GM23338 (cell line): ENCODE data around the gene GMPPB. TPM values are rescaled to one million over a fixed set of nuclear protein-coding genes. Genes with fewer than 3 reads are reported as not detected.
"Not testable (repeated sequence)": the region's sequence is repeated elsewhere in the genome, so short reads cannot be mapped to it uniquely, and the experiment has no call there.

Source experiments
- ATAC-seq: fragments of 200-7000 bp; cut with Tn5 transposase; 3 replicates; pipeline ENCODE4 v1.9.1; 2020
- DNase-seq: peaks from one replicate; pipeline ENCODE4 v3.0.0-alpha.2; 2015; ENCODE audit warnings: low spot score
- H2AFZ ChIP-seq: fragments of 200-600 bp; sonication (generic); 2 replicates; pipeline ENCODE4 v1.8.0; 2016; ENCODE audit warnings: antibody characterized with exemption, mild to moderate bottlenecking, moderate library complexity
- H3F3A ChIP-seq: fragments of 200-600 bp; sonication (generic); replicated peaks from 2 replicates; pipeline ENCODE4 v1.8.0; 2017; ENCODE audit warnings: antibody characterized with exemption, mixed run types, low read depth
- H3K27ac ChIP-seq: fragments of 200-600 bp; sonication (generic); 2 replicates; pipeline ENCODE4 v1.6.1; 2016; ENCODE audit warnings: low read depth
- H3K27me3 ChIP-seq: fragments of 200-600 bp; sonication (generic); 2 replicates; pipeline ENCODE4 v1.8.0; 2016; ENCODE audit warnings: mild to moderate bottlenecking, mixed run types, moderate library complexity; ENCODE audit not compliant: insufficient read depth
- H3K36me3 ChIP-seq: fragments of 200-600 bp; sonication (generic); 2 replicates; pipeline ENCODE4 v1.8.0; 2016; ENCODE audit warnings: mild to moderate bottlenecking; ENCODE audit not compliant: insufficient read depth
- H3K4me1 ChIP-seq: fragments of 200-600 bp; sonication (generic); 2 replicates; pipeline ENCODE4 v1.8.0; 2016; ENCODE audit warnings: mild to moderate bottlenecking, moderate library complexity; ENCODE audit not compliant: insufficient read depth
- H3K4me2 ChIP-seq: fragments of 200-600 bp; sonication (generic); 2 replicates; pipeline ENCODE4 v1.7.1; 2017; ENCODE audit warnings: mixed run types
- H3K4me3 ChIP-seq: fragments of 200-600 bp; sonication (generic); 2 replicates; pipeline ENCODE4 v1.6.1; 2016; ENCODE audit warnings: mixed run types
- H3K79me2 ChIP-seq: fragments of 200-600 bp; sonication (generic); replicated peaks from 2 replicates; pipeline ENCODE4 v1.8.0; 2017; ENCODE audit warnings: mild to moderate bottlenecking; ENCODE audit not compliant: insufficient read depth
- H3K9me2 ChIP-seq: fragments of 200-600 bp; sonication (generic); 2 replicates; pipeline ENCODE4 v1.8.0; 2017; ENCODE audit not compliant: insufficient read depth
- H4K20me1 ChIP-seq: fragments of 200-600 bp; sonication (generic); replicated peaks from 2 replicates; pipeline ENCODE4 v1.8.0; 2017; ENCODE audit warnings: mild to moderate bottlenecking; ENCODE audit not compliant: insufficient read depth
- H3K27ac Mint-ChIP-seq: 2 replicates; pipeline ENCODE4 v1.8.0; 2020; ENCODE audit warnings: inconsistent platforms, mild to moderate bottlenecking, moderate library complexity, mixed read lengths
- H3K27me3 Mint-ChIP-seq: 3 replicates; pipeline ENCODE4 v1.8.0; 2022; ENCODE audit warnings: low read depth, mild to moderate bottlenecking, moderate library complexity, mixed read lengths, inconsistent platforms; ENCODE audit not compliant: insufficient read depth, poor library complexity
- H3K36me3 Mint-ChIP-seq: 3 replicates; pipeline ENCODE4 v1.8.0; 2021; ENCODE audit warnings: low read depth, mild to moderate bottlenecking, inconsistent platforms, moderate library complexity, mixed read lengths
- H3K4me1 Mint-ChIP-seq: 3 replicates; pipeline ENCODE4 v1.8.0; 2020; ENCODE audit warnings: mild to moderate bottlenecking, inconsistent platforms, mixed read lengths
- H3K4me3 Mint-ChIP-seq: 3 replicates; pipeline ENCODE4 v1.8.0; 2021; ENCODE audit warnings: moderate library complexity, mild to moderate bottlenecking, inconsistent platforms, mixed read lengths
- H3K9me3 Mint-ChIP-seq: 3 replicates; pipeline ENCODE4 v1.8.0; 2020; ENCODE audit warnings: moderate library complexity, mild to moderate bottlenecking, inconsistent platforms, mixed read lengths
- POLR2AphosphoS5 ChIP-seq: IDR thresholded peaks from 2 replicates; pipeline ENCODE4 v1.6.1; 2016; ENCODE audit warnings: antibody characterized with exemption, low read depth
- STAT1 ChIP-seq: IDR thresholded peaks from one replicate; pipeline ENCODE4 v1.6.1; 2016; ENCODE audit warnings: antibody characterized with exemption; ENCODE audit not compliant: unreplicated experiment
- ZNF114 ChIP-seq: fragments of 250-450 bp; sonication (Bioruptor Pico); IDR thresholded peaks from 2 replicates; pipeline ENCODE4 v1.5.0; 2020; ENCODE audit warnings: mild to moderate bottlenecking, moderate library complexity
- ZNF331 ChIP-seq: fragments of 250-450 bp; sonication (Bioruptor Pico); IDR thresholded peaks from 2 replicates; pipeline ENCODE4 v1.5.0; 2020; ENCODE audit warnings: low read depth, mild to moderate bottlenecking, moderate library complexity
- polyA plus RNA-seq: library from polyadenylated mRNA; unstranded; fragments of >200 nt; fragmentation: Nextera tagmentation; extraction: Ambion mirVana; gene quantifications from 2 replicates; pipeline ENCODE4 v1.2.1, GENCODE V29; 2016
- total RNA-seq: library from RNA; depleted of rRNA; stranded (reverse); fragments of >200 nt; shearing (Covaris generic); gene quantifications from 2 replicates; pipeline ENCODE4 v1.2.3, GENCODE V29; 2014
- TF ChIP-seq, protein P1 (sequence below): fragments of 250-450 bp; sonication (Bioruptor Pico); IDR thresholded peaks from 2 replicates; pipeline ENCODE4 v1.5.0; 2020; ENCODE audit warnings: mild to moderate bottlenecking, moderate library complexity
- TF ChIP-seq, protein P2 (sequence below): IDR thresholded peaks from one replicate; pipeline ENCODE4 v1.6.1; 2018; ENCODE audit warnings: antibody characterized with exemption; ENCODE audit not compliant: unreplicated experiment

GMPPB gene
- total and polyA plus RNA-seq, 2 experiments from 2014 or later, result 10.2 to 36.1 TPM

DNA sequence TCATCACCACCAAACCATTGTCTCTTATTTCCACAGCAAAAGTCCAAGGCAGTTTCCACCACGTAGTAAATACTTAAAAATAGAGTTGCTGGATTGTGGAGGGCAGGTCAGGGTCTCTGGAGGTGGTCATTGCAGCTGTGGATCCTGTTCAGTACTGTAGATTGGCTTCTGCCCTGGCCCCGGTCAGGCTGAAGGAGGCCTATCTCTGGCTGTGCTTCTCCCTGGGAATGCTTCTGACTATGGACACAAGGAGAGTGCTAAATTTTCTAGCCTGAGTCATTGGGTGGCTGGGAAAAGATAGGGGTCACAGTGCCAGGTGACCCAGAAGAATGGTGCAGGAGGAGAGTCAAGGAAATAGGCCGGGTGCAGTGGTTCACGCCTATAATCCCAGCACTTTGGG, 26.3 kb upstream of the GMPPB start:
- peaks cover 15% of the 10 kb centered on the region for H4K20me1 ChIP-seq
- no peak overlapping the region for H3K27ac Mint-ChIP-seq

DNA sequence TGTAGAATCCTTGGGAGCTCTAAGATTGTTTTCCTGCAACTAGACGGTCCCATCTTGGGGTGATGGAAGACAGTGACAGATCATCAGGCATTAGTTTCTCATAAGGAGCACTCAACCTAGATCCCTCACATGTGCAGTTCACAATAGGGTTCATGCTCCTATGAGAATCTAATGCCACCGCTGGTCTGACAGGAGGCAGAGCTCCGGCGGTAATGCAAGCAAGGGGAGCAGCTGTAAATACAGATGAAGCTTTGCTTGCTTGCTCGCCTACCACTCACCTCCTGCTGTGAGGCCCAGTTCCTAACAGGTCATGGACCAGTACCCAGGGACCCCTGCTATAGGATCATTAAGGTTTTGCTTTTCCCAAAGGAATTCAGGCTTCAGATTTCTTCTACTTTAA, 25.1 kb upstream of the GMPPB start:
- not testable (repeated sequence) for DNase-seq, H2AFZ ChIP-seq, H3K27me3 ChIP-seq, H3K4me1 ChIP-seq, H3K27me3 Mint-ChIP-seq, H3K9me2 ChIP-seq, ATAC-seq, H3K4me2 ChIP-seq, H3K27ac Mint-ChIP-seq, H3F3A ChIP-seq, H3K36me3 ChIP-seq, H3K4me1 Mint-ChIP-seq, H3K4me3 ChIP-seq, H3K9me3 Mint-ChIP-seq, H3K27ac ChIP-seq, H3K36me3 Mint-ChIP-seq, H3K4me3 Mint-ChIP-seq
- peaks cover 51% of the 10 kb centered on the region for H3K79me2 ChIP-seq
- peaks cover 19% of the 10 kb centered on the region for H4K20me1 ChIP-seq

More for the DNA sequence above, 26.3 kb upstream of the GMPPB start:
- Histone ChIP-seq H2AFZ (no peak overlapping the region), H3K27ac (no peak overlapping the region), H3K4me2 (no peak overlapping the region), H3K4me1 (no peaks in the 10 kb centered on the region), H3F3A (0 out of 2 replicates have a peak, but pooled peaks cover 4% of the 10 kb centered on the region), H3K4me3 (no peak overlapping the region), H3K27me3 (no peaks in the 10 kb centered on the region), H3K79me2 (peaks cover 54% of the 10 kb centered on the region), H3K36me3 (no peaks in the 10 kb centered on the region), H3K9me2 (no peaks in the 10 kb centered on the region)
- TF ChIP-seq STAT1, result no peak
- Mint-ChIP-seq H3K36me3 (0 out of 3 replicates have a peak, but pooled peaks cover 2% of the 10 kb centered on the region), H3K9me3 (no peaks in the 10 kb centered on the region), H3K27me3 (no peaks in the 10 kb centered on the region), H3K4me1 (no peaks in the 10 kb centered on the region; the same call in 2 of the 3 replicates), H3K4me3 (no peak overlapping the region)
- ATAC-seq, result no peak
- no peak for DNase-seq

DNA sequence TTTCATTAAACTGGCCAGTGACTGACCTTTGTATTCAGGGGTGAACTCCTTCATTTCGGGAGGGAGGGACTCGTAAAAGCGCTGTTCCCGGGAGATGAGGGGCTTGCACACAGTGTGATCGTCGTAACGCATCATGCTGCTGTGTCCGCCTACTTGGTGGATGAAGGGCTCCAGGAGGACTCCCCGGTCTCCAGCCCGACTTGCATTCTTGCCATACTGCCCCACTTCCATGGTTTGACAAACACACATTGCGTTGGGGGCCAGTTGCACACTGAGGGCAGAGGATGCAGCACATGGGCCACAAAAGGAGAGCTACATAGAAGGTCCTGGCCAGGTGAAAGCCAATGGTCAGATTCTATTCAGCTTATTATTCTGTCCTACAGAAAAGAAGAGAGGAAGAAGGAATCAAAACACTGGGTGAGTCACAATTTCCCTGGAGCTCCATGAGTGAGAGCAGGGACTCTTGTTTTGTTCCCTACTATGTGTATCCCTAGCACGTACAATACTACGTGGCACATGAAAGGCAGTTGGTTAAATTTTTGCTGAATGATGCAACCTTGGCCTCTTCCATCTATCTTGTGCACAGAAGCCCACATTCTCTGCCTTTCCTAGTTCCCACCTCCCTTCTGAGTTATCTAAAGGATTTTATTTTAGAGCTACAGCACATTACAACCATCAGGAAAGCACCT, 24.2 kb upstream of the GMPPB start:
- Mint-ChIP-seq H3K36me3 (peaks cover 5% of the 10 kb centered on the region; the same call in 1 of the 3 replicates), H3K27ac (peak overlapping the region; percentile 68; the same call in 1 of the 2 replicates), H3K4me3 (no peak overlapping the region), H3K27me3 (no peaks in the 10 kb centered on the region), H3K9me3 (no peaks in the 10 kb centered on the region), H3K4me1 (no peaks in the 10 kb centered on the region; the same call in 2 of the 3 replicates)
- H3K4me3 ChIP-seq, result no peak overlapping the region
- H3K27ac ChIP-seq, result peak overlapping the region; percentile 47
- 0 out of 2 replicates have a peak, but pooled peaks cover 4% of the 10 kb centered on the region for H3F3A ChIP-seq
- H3K36me3 ChIP-seq, result no peaks in the 10 kb centered on the region
- H2AFZ ChIP-seq, result no peak overlapping the region
- H3K9me2 ChIP-seq, result no peaks in the 10 kb centered on the region
- no peaks in the 10 kb centered on the region for H3K27me3 ChIP-seq
- H3K79me2 ChIP-seq, result peaks cover 42% of the 10 kb centered on the region
- H3K4me2 ChIP-seq, result no peak overlapping the region
- H4K20me1 ChIP-seq, result peaks cover 17% of the 10 kb centered on the region
- H3K4me1 ChIP-seq, result no peaks in the 10 kb centered on the region
- ATAC-seq, result no peak
- DNase-seq, result no peak
- TF ChIP-seq, protein P1, sequence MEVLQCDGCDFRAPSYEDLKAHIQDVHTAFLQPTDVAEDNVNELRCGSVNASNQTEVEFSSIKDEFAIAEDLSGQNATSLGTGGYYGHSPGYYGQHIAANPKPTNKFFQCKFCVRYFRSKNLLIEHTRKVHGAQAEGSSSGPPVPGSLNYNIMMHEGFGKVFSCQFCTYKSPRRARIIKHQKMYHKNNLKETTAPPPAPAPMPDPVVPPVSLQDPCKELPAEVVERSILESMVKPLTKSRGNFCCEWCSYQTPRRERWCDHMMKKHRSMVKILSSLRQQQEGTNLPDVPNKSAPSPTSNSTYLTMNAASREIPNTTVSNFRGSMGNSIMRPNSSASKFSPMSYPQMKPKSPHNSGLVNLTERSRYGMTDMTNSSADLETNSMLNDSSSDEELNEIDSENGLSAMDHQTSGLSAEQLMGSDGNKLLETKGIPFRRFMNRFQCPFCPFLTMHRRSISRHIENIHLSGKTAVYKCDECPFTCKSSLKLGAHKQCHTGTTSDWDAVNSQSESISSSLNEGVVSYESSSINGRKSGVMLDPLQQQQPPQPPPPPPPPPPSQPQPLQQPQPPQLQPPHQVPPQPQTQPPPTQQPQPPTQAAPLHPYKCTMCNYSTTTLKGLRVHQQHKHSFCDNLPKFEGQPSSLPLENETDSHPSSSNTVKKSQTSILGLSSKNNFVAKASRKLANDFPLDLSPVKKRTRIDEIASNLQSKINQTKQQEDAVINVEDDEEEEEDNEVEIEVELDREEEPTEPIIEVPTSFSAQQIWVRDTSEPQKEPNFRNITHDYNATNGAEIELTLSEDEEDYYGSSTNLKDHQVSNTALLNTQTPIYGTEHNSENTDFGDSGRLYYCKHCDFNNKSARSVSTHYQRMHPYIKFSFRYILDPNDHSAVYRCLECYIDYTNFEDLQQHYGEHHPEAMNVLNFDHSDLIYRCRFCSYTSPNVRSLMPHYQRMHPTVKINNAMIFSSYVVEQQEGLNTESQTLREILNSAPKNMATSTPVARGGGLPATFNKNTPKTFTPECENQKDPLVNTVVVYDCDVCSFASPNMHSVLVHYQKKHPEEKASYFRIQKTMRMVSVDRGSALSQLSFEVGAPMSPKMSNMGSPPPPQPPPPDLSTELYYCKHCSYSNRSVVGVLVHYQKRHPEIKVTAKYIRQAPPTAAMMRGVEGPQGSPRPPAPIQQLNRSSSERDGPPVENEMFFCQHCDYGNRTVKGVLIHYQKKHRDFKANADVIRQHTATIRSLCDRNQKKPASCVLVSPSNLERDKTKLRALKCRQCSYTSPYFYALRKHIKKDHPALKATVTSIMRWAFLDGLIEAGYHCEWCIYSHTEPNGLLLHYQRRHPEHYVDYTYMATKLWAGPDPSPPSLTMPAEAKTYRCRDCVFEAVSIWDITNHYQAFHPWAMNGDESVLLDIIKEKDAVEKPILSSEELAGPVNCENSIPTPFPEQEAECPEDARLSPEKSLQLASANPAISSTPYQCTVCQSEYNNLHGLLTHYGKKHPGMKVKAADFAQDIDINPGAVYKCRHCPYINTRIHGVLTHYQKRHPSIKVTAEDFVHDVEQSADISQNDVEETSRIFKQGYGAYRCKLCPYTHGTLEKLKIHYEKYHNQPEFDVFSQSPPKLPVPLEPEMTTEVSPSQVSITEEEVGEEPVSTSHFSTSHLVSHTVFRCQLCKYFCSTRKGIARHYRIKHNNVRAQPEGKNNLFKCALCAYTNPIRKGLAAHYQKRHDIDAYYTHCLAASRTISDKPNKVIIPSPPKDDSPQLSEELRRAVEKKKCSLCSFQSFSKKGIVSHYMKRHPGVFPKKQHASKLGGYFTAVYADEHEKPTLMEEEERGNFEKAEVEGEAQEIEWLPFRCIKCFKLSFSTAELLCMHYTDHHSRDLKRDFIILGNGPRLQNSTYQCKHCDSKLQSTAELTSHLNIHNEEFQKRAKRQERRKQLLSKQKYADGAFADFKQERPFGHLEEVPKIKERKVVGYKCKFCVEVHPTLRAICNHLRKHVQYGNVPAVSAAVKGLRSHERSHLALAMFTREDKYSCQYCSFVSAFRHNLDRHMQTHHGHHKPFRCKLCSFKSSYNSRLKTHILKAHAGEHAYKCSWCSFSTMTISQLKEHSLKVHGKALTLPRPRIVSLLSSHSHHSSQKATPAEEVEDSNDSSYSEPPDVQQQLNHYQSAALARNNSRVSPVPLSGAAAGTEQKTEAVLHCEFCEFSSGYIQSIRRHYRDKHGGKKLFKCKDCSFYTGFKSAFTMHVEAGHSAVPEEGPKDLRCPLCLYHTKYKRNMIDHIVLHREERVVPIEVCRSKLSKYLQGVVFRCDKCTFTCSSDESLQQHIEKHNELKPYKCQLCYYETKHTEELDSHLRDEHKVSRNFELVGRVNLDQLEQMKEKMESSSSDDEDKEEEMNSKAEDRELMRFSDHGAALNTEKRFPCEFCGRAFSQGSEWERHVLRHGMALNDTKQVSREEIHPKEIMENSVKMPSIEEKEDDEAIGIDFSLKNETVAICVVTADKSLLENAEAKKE (CRISPR knock-in tag), result no peak
- TF ChIP-seq, protein P2, sequence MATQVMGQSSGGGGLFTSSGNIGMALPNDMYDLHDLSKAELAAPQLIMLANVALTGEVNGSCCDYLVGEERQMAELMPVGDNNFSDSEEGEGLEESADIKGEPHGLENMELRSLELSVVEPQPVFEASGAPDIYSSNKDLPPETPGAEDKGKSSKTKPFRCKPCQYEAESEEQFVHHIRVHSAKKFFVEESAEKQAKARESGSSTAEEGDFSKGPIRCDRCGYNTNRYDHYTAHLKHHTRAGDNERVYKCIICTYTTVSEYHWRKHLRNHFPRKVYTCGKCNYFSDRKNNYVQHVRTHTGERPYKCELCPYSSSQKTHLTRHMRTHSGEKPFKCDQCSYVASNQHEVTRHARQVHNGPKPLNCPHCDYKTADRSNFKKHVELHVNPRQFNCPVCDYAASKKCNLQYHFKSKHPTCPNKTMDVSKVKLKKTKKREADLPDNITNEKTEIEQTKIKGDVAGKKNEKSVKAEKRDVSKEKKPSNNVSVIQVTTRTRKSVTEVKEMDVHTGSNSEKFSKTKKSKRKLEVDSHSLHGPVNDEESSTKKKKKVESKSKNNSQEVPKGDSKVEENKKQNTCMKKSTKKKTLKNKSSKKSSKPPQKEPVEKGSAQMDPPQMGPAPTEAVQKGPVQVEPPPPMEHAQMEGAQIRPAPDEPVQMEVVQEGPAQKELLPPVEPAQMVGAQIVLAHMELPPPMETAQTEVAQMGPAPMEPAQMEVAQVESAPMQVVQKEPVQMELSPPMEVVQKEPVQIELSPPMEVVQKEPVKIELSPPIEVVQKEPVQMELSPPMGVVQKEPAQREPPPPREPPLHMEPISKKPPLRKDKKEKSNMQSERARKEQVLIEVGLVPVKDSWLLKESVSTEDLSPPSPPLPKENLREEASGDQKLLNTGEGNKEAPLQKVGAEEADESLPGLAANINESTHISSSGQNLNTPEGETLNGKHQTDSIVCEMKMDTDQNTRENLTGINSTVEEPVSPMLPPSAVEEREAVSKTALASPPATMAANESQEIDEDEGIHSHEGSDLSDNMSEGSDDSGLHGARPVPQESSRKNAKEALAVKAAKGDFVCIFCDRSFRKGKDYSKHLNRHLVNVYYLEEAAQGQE, result no peak
- TF ChIP-seq ZNF331 (no peak), POLR2AphosphoS5 (no peak), ZNF114 (no peak)
